HG02678 (cell line): ENCODE measurements around the gene GAPDHS.

Experiments used
- ATAC-seq: cut with Tn5 transposase; IDR thresholded peaks from one replicate; pipeline ENCODE4 v1.9.1; 2021; ENCODE audit warnings: mild to moderate bottlenecking, moderate library complexity; ENCODE audit not compliant: unreplicated experiment

The GAPDHS gene

GRCh38 chr19:35585848-35586247 lies 52.6 kb downstream of the GAPDHS start, which contains the start of gene PMIS2:
Gene PMIS2, plus strand, starts transcription at chr19:35586173. Its CDS starts 87 bp downstream, at chr19:35586260.
- ATAC-seq: no peak

- ATAC-seq: no peak
Measured at GRCh38 chr19:35587321-35587720, 54.1 kb downstream of the GAPDHS start.

- ATAC-seq: no peak
Measured at GRCh38 chr19:35590875-35591274, 57.6 kb downstream of the GAPDHS start.

- no peak for ATAC-seq
Measured at GRCh38 chr19:35592226-35592625, 59.0 kb downstream of the GAPDHS start.
